Smooth muscle cell (in vitro differentiated cells): ENCODE data around the gene MX2. TPM values are rescaled to one million over a fixed set of nuclear protein-coding genes. Genes with fewer than 3 reads are reported as not detected.

Source experiments
- DNase-seq: peaks from one replicate; lab custom pipeline; 2025; ENCODE audit not compliant: unreplicated experiment; lab: John Stamatoyannopoulos, UW
- H2AFZ ChIP-seq: fragments of 200-600 bp; sonication (generic); 2 replicates; pipeline ENCODE4 v1.6.0; 2016; ENCODE audit warnings: antibody characterized with exemption, low read depth, mild to moderate bottlenecking
- H3F3A ChIP-seq: fragments of 200-600 bp; sonication (generic); 2 replicates; pipeline ENCODE4 v1.6.0; 2017; ENCODE audit warnings: antibody characterized with exemption, low read depth
- H3K27ac ChIP-seq: fragments of 200-600 bp; sonication (generic); 2 replicates; pipeline ENCODE4 v1.5.1; 2016; ENCODE audit warnings: low read depth, mild to moderate bottlenecking
- H3K27me3 ChIP-seq: fragments of 200-600 bp; sonication (generic); 2 replicates; pipeline ENCODE4 v1.6.1; 2016; ENCODE audit warnings: low read depth, mild to moderate bottlenecking
- H3K36me3 ChIP-seq: fragments of 200-600 bp; sonication (generic); 2 replicates; pipeline ENCODE4 v1.5.1; 2016; ENCODE audit warnings: low read depth
- H3K4me1 ChIP-seq: fragments of 200-600 bp; sonication (generic); 2 replicates; pipeline ENCODE4 v1.5.1; 2016; ENCODE audit warnings: low read depth
- H3K4me2 ChIP-seq: fragments of 200-600 bp; sonication (generic); 2 replicates; pipeline ENCODE4 v1.6.0; 2016; ENCODE audit warnings: mild to moderate bottlenecking
- H3K4me3 ChIP-seq: fragments of 200-600 bp; sonication (generic); 2 replicates; pipeline ENCODE4 v1.5.1; 2016; ENCODE audit warnings: mild to moderate bottlenecking
- H3K79me2 ChIP-seq: fragments of 200-600 bp; sonication (generic); 2 replicates; pipeline ENCODE4 v1.6.0; 2016; ENCODE audit warnings: low read depth, mild to moderate bottlenecking
- H3K9ac ChIP-seq: fragments of 200-600 bp; sonication (generic); 2 replicates; pipeline ENCODE4 v1.6.0; 2016; ENCODE audit warnings: low read depth
- H3K9me3 ChIP-seq: fragments of 200-600 bp; sonication (generic); replicated peaks from 2 replicates; pipeline ENCODE4 v1.5.1; 2016; ENCODE audit warnings: low read depth
- H4K20me1 ChIP-seq: fragments of 200-600 bp; sonication (generic); 2 replicates; pipeline ENCODE4 v1.6.0; 2016; ENCODE audit warnings: low read depth
- CTCF ChIP-seq: fragments of 200-600 bp; sonication (generic); IDR thresholded peaks from 2 replicates; pipeline ENCODE4 v1.5.1; 2017; ENCODE audit warnings: borderline replicate concordance, mild to moderate bottlenecking, antibody characterized with exemption; ENCODE audit not compliant: insufficient read depth, poor library complexity, severe bottlenecking
- WGBS: methylation state at CpG from one replicate; pipeline ENCODE4 v1.1.7; 2016; ENCODE audit warnings: low lambda C conversion rate; 5-methylcytosine and 5-hydroxymethylcytosine counted together
- polyA plus RNA-seq: library from polyadenylated mRNA; unstranded; fragments of >200 nt; fragmentation: Nextera tagmentation; extraction: Ambion mirVana; gene quantifications from 2 replicates; pipeline ENCODE4 v1.2.1, GENCODE V29; 2016
- total RNA-seq: library from RNA; depleted of rRNA; stranded (reverse); fragments of >200 nt; gene quantifications from 2 replicates; pipeline ENCODE4 v1.2.3, GENCODE V29; 2014

MX2 gene
- total and polyA plus RNA-seq, 2 experiments from 2014 or later: 2.5 to 3.1 TPM

GRCh38 chr21:41426676-41427404 lies 65.0 kb downstream of the MX2 start:
- 42% methylated on average over 40 of the region's 41 CpGs for WGBS
- Histone ChIP-seq H3F3A (no peaks in the 10 kb centered on the region), H4K20me1 (no peaks in the 10 kb centered on the region), H3K4me3 (peak overlapping the region; percentile 69), H3K36me3 (no peaks in the 10 kb centered on the region), H2AFZ (peak overlapping the region; percentile 82), H3K4me1 (no peaks in the 10 kb centered on the region), H3K27me3 (peaks cover 59% of the 10 kb centered on the region), H3K79me2 (no peaks in the 10 kb centered on the region), H3K27ac (no peak overlapping the region), H3K9me3 (no peaks in the 10 kb centered on the region), H3K9ac (no peak overlapping the region), H3K4me2 (peak overlapping the region; percentile 92)
- TF ChIP-seq CTCF: no peak
- no peak for DNase-seq

- WGBS: 88% methylated on average over 8 of the region's 8 CpGs
Measured at GRCh38 chr21:41427556-41427955, 65.7 kb downstream of the MX2 start.

DNA sequence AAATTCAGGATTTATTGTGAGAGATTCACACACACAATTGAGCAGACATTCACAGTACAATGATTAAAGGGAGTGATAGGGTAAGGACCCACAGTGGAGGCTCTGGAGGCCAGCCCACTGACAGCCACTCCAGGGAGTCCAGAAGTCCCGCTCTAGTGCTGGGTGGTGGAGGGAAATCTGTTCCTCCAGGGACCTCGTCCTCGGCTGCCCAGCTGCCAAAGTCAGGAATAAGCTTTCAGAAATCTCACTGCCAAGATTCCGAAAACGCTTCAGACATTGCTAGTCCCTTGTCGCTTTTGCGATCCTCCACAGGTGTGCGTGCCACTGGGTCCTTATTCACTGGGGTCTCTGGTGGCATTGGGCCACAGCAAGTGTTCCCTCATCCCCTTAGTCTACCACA lies 66.5 kb downstream of the MX2 start:
- Histone ChIP-seq H3K27me3 (peaks cover 59% of the 10 kb centered on the region), H3K4me1 (no peaks in the 10 kb centered on the region), H3K79me2 (no peaks in the 10 kb centered on the region), H4K20me1 (no peaks in the 10 kb centered on the region), H3F3A (no peaks in the 10 kb centered on the region), H3K27ac (no peak overlapping the region), H3K4me2 (no peak overlapping the region), H2AFZ (no peak overlapping the region), H3K9ac (no peak overlapping the region), H3K9me3 (no peaks in the 10 kb centered on the region), H3K4me3 (no peak overlapping the region), H3K36me3 (no peaks in the 10 kb centered on the region)
- TF ChIP-seq CTCF: no peak
- WGBS: 93% methylated on average over 8 of the region's 8 CpGs
- DNase-seq: no peak

More at GRCh38 chr21:41427556-41427955, 65.7 kb downstream of the MX2 start:
- Histone ChIP-seq H3K4me1 (no peaks in the 10 kb centered on the region), H3K79me2 (no peaks in the 10 kb centered on the region), H3K36me3 (no peaks in the 10 kb centered on the region), H3K9ac (no peak overlapping the region), H3K4me2 (no peak overlapping the region), H3K9me3 (no peaks in the 10 kb centered on the region), H2AFZ (no peak overlapping the region), H3K27me3 (peaks cover 59% of the 10 kb centered on the region), H3F3A (no peaks in the 10 kb centered on the region), H4K20me1 (no peaks in the 10 kb centered on the region), H3K27ac (no peak overlapping the region), H3K4me3 (no peak overlapping the region)
- no peak for TF ChIP-seq CTCF
- DNase-seq: no peak

- H3F3A ChIP-seq: no peaks in the 10 kb centered on the region
- DNase-seq: no peak
- no peaks in the 10 kb centered on the region for H3K36me3 ChIP-seq
- no peak overlapping the region for H2AFZ ChIP-seq
- H3K27me3 ChIP-seq: peaks cover 59% of the 10 kb centered on the region
- no peaks in the 10 kb centered on the region for H3K4me1 ChIP-seq
- no peak overlapping the region for H3K4me2 ChIP-seq
- H3K9me3 ChIP-seq: no peaks in the 10 kb centered on the region
- WGBS: 87% methylated on average over 6 of the region's 6 CpGs
- no peak overlapping the region for H3K27ac ChIP-seq
- no peaks in the 10 kb centered on the region for H3K79me2 ChIP-seq
- no peak overlapping the region for H3K4me3 ChIP-seq
- H4K20me1 ChIP-seq: no peaks in the 10 kb centered on the region
- TF ChIP-seq CTCF: no peak
- H3K9ac ChIP-seq: no peak overlapping the region
Measured at GRCh38 chr21:41428847-41429246, 67.0 kb downstream of the MX2 start.
